Measurements from ENCODE around the gene SMIM8. TPM values are rescaled to one million over a fixed set of nuclear protein-coding genes. Genes with fewer than 3 reads are reported as not detected.
"Not testable (repeated sequence)": the region's sequence is repeated elsewhere in the genome, so short reads cannot be mapped to it uniquely, and the experiment has no call there.

SMIM8 gene
- total RNA-seq, 2 donors from 2014 or later = 6.7 to 11.2 TPM

DNA sequence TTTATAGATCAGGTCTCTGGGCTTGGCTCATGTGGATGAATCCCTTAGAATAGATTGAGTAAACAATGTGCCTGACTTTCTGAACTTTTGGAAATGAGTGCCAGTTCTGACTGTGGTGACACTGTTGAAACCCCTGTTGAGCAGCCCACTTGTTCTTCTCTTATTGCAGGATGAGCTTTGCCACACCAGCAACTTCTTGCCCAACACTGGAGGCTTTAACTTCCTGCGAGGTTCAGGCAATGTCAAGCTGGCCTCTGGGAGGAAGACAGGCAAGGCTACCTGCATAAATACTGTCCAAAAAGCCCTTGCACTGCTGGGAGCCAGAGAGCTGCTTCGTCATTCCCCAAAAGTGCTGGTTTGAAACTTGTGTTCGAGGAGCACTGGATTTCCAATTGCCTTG, 32.8 kb upstream of the SMIM8 start:
- TF ChIP-seq, protein P1, sequence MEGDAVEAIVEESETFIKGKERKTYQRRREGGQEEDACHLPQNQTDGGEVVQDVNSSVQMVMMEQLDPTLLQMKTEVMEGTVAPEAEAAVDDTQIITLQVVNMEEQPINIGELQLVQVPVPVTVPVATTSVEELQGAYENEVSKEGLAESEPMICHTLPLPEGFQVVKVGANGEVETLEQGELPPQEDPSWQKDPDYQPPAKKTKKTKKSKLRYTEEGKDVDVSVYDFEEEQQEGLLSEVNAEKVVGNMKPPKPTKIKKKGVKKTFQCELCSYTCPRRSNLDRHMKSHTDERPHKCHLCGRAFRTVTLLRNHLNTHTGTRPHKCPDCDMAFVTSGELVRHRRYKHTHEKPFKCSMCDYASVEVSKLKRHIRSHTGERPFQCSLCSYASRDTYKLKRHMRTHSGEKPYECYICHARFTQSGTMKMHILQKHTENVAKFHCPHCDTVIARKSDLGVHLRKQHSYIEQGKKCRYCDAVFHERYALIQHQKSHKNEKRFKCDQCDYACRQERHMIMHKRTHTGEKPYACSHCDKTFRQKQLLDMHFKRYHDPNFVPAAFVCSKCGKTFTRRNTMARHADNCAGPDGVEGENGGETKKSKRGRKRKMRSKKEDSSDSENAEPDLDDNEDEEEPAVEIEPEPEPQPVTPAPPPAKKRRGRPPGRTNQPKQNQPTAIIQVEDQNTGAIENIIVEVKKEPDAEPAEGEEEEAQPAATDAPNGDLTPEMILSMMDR (IDR thresholded peaks at IDR 0.05) = no peak
- no peak for TF ChIP-seq POLR2A (IDR thresholded peaks at IDR 0.05)
- no peak overlapping the region for H3K4me3 ChIP-seq
- intact Hi-C loops (cut with DNase I) = no loop called here
- H3K27ac ChIP-seq = no peak overlapping the region
- DNase-seq (no peak), ATAC-seq (no peak)
- no peaks in the 10 kb centered on the region for H3K27me3 ChIP-seq
- H3K4me1 ChIP-seq = no peaks in the 10 kb centered on the region
- no peaks in the 10 kb centered on the region for H3K9me3 ChIP-seq
- no peaks in the 10 kb centered on the region for H3K36me3 ChIP-seq (replicated peaks in 1 of 2; ENCODE audit: insufficient read depth in 1 of 2, low read depth in 2 of 2)
- WGBS, 2 donors = 75 to 91% methylated on average over 3 of the region's 3 CpGs

DNA sequence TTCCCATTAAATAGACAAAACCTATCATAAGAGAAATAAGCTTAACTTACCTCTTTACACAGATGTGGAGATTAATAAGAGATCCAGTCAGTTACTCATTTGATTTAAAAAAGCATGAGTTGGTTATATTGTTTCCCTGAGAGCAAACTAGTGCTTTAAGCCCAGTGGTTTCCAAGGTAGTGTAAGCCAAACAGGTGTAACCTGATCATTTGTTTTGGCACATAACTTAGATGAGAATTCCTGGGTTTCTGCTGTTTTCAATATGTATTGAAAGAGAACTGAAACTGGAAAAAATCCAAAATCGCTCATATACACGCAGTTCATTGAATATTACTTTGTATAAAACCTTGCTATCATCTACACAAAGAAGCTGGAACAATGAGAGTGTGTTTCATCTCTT, 30.5 kb upstream of the SMIM8 start:
- H3K27me3 ChIP-seq = no peaks in the 10 kb centered on the region
- 17 to 23% methylated on average over 2 of the region's 2 CpGs for WGBS, 2 donors
- no peaks in the 10 kb centered on the region for H3K36me3 ChIP-seq (replicated peaks in 1 of 2; ENCODE audit: insufficient read depth in 1 of 2, low read depth in 2 of 2)
- DNase-seq = no peak
- ATAC-seq = no peak
- no peak overlapping the region for H3K4me3 ChIP-seq
- no peaks in the 10 kb centered on the region for H3K9me3 ChIP-seq
- intact Hi-C loops (cut with DNase I) = no loop called here
- H3K27ac ChIP-seq = no peak overlapping the region
- TF ChIP-seq, protein P1 (IDR thresholded peaks at IDR 0.05) = no peak
- TF ChIP-seq POLR2A (IDR thresholded peaks at IDR 0.05) = no peak
- H3K4me1 ChIP-seq = no peaks in the 10 kb centered on the region

DNA sequence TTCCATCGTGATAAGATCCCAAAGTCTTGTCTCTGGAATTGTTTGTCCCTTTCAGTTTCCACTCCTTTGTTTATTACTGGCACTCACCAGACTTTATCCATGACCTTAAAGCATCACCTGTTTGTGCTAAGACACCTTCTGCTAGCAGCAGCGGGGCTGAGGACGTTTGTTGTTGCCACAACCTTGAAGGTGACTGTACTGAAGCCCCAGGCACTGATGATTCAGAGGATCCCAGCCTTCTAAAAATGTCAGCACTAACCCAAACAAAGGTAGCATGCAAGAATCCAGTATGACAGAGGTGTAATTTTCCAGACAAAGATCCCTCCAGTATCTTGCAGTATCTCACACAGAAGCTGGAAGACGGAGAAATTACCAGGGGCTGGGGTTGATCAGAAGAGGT, 28.9 kb upstream of the SMIM8 start:
- H3K4me1 ChIP-seq = no peaks in the 10 kb centered on the region
- H3K27ac ChIP-seq = no peak overlapping the region
- ATAC-seq (no peak), DNase-seq (no peak)
- no peaks in the 10 kb centered on the region for H3K36me3 ChIP-seq (replicated peaks in 1 of 2; ENCODE audit: insufficient read depth in 1 of 2, low read depth in 2 of 2)
- intact Hi-C loops (cut with DNase I) = no loop called here
- no peak overlapping the region for H3K4me3 ChIP-seq
- TF ChIP-seq, protein P1 (IDR thresholded peaks at IDR 0.05) = no peak
- TF ChIP-seq POLR2A (IDR thresholded peaks at IDR 0.05) = no peak
- H3K9me3 ChIP-seq = no peaks in the 10 kb centered on the region
- H3K27me3 ChIP-seq = no peaks in the 10 kb centered on the region
- 71 to 72% methylated on average over 4 of the region's 4 CpGs for WGBS, 2 donors

DNA sequence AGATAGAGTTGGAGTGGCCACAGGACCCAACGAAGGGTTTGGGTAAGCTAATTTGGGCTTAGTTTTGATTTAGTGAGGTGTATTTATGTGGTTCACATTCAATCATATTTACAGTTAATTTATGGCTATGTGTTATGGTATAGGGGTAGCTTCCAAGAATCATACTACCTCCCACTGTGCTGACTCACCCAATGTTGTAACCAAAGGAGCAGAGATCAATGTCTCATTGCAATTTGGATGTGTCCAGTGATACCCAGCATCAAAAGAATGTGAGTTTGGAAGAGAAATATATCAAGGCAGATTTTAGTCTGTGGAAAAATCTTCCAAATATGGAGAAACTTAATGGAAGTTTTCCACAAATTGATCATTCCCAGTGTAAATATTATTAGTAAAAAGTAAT, 25.3 kb upstream of the SMIM8 start:
- intact Hi-C loops (cut with DNase I) = no loop called here
- no peak for DNase-seq
- 41 to 45% methylated on average over 1 of the region's 1 CpG for WGBS, 2 donors
- ATAC-seq = no peak
- TF ChIP-seq, protein P1 (IDR thresholded peaks at IDR 0.05) = no peak
- no peak for TF ChIP-seq POLR2A (IDR thresholded peaks at IDR 0.05)
- Histone ChIP-seq H3K4me3 (no peak overlapping the region), H3K4me1 (no peaks in the 10 kb centered on the region), H3K27me3 (no peaks in the 10 kb centered on the region), H3K36me3 (replicated peaks in 1 of 2; ENCODE audit: insufficient read depth in 1 of 2, low read depth in 2 of 2) (no peaks in the 10 kb centered on the region), H3K9me3 (no peaks in the 10 kb centered on the region), H3K27ac (no peak overlapping the region)

DNA sequence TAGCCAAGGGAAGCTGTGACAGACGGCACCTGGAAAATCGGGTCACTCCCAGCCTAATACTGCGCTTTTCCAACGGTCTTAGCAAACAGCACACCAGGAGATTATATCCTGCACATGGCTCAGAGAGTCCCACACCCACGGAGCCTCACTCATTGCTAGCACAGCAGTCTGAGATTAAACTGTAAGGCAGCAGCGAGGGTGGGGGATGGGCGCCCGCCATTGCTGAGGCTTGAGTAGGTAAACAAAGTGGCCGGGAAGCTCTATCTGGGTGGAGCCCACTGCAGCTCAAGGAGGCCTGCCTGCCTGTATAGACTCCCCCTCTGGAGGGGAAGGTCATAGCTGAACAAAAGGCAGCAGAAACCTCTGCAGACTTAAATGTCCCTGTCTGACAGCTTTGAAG, 21.1 kb upstream of the SMIM8 start:
- DNase-seq; H3K27me3 ChIP-seq; H3K9me3 ChIP-seq; H3K27ac ChIP-seq; intact Hi-C loops (cut with DNase I); H3K36me3 ChIP-seq (replicated peaks in 1 of 2; ENCODE audit: insufficient read depth in 1 of 2, low read depth in 2 of 2); ATAC-seq; H3K4me1 ChIP-seq; H3K4me3 ChIP-seq: not testable (repeated sequence)
- WGBS, 2 donors = 83 to 90% methylated on average over 9 of the region's 9 CpGs

Measured in body of pancreas (tissue), 4 donors.